Activated CD8-positive, alpha-beta memory T cell treated with anti-CD3 and anti-CD28 coated beads, Interleukin-2, amount 10 ng/mL, durations not matched to agents 7 days and 5 days (primary cell): ENCODE measurements around the gene PCDHGA5. TPM values are rescaled to one million over a fixed set of nuclear protein-coding genes. Genes with fewer than 3 reads are reported as not detected.
"Not testable (repeated sequence)": the region's sequence is repeated elsewhere in the genome, so short reads cannot be mapped to it uniquely, and the experiment has no call there.

ENCODE experiments used
- ATAC-seq: fragments of 150-1000 bp; cut with Tn5 transposase; one replicate; pipeline ENCODE4 v1.10.0; 2021; ENCODE audit warnings: moderate library complexity
- CTCF ChIA-PET: fragments of 350-600 bp; sonication (Branson Sonifier 250); formaldehyde crosslinking; loops from one replicate; lab custom pipeline; 2021; ENCODE audit warnings: antibody characterized with exemption; lab: Charles Lee
- DNase-seq: peaks from one replicate; pipeline ENCODE4 v3.0.0-alpha.2; 2020
- H3K27ac Mint-ChIP-seq: one replicate; pipeline ENCODE4 v1.8.0; 2021; ENCODE audit warnings: mild to moderate bottlenecking, mixed read lengths
- H3K27me3 Mint-ChIP-seq: one replicate; pipeline ENCODE4 v1.8.0; 2021; ENCODE audit warnings: mixed read lengths
- H3K36me3 Mint-ChIP-seq: one replicate; pipeline ENCODE4 v1.8.0; 2021; ENCODE audit warnings: mild to moderate bottlenecking, mixed read lengths
- H3K4me1 Mint-ChIP-seq: one replicate; pipeline ENCODE4 v1.8.0; 2021; ENCODE audit warnings: mixed read lengths
- H3K4me3 Mint-ChIP-seq: one replicate; pipeline ENCODE4 v1.8.0; 2021; ENCODE audit warnings: mild to moderate bottlenecking, moderate library complexity, mixed read lengths
- H3K9me3 Mint-ChIP-seq: one replicate; pipeline ENCODE4 v1.8.0; 2022; ENCODE audit warnings: low read depth, mixed read lengths
- total RNA-seq, 2 experiments: library from RNA; stranded (reverse); gene quantifications; one replicate each; pipeline ENCODE4 v1.2.3, GENCODE V29; 2021

PCDHGA5 gene
- total RNA-seq: under 1 TPM; 0.09 to 0.12 TPM

DNA sequence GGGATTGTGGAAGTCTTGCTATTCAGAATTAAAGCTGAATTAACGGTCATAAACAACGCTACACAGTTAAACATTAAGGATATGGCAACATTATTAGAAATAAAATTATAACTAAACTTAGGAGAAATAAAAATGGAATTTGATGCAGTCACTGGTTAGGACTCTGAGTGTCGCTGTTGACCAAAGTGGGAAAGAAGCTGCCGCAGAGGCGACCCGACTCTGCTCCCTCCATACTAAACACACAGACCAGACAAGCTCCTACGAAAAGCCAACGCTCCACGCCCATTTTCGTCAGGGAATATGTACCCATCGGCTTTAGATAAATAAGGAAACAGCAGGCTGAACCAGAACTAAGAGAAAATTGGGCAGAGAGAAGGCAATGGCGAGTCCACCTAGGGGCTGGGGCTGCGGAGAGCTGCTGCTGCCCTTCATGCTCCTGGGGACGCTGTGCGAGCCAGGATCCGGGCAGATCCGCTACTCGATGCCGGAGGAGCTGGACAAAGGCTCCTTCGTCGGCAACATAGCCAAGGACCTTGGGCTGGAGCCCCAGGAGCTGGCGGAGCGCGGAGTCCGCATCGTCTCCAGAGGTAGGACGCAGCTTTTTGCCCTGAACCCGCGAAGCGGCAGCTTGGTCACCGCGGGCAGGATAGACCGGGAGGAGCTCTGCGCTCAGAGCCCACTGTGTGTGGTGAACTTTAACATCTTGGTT is at the start of gene PCDHGA5:
Gene PCDHGA5 (plus strand): TSS at position 211 of the 709 bp plus-strand sequence. CDS start 169 bp downstream, at position 380.
- Mint-ChIP-seq H3K4me3 (no peak within 1 kb of the TSS), H3K27ac (peak within 1 kb of the TSS; percentile 10), H3K4me1 (peaks cover 2% of the 10 kb centered on the region), H3K9me3 (peaks cover 15% of the 10 kb centered on the region), H3K27me3 (peaks cover 74% of the 10 kb centered on the region), H3K36me3 (peaks cover 15% of the 10 kb centered on the region)
- CTCF ChIA-PET: interaction anchor here (0.8 to 1.6 kb wide), 4 partner anchors 14 to 57 kb away, joined by 3 to 4 read pairs (median 3); partner anchors contain the start of genes PCDHGA10, PCDHGA11, PCDHGB1 and PCDHGB6
- no peak for ATAC-seq
- no peak for DNase-seq

DNA sequence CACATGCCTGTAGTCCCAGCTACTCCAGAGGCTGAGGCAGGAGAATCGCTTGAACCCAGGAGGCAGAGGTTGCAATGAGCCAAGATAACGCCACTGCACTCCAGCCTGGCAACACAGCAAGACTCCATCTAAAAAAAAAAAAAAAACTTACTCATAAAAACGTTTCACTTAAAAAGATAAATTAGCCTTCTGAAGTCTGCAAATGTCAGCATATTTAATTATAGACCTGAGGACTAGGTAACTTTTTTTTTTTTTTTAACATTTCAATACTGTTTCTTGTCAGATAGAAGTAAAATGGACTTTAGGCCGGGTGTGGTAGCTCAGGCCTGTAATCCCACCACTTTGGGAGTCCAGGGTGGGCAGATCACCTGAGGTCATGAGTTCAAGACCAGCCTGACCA is 47.0 kb upstream of the PCDHGA5 start:
- CTCF ChIA-PET, H3K27ac Mint-ChIP-seq, ATAC-seq, H3K4me3 Mint-ChIP-seq, DNase-seq, H3K27me3 Mint-ChIP-seq: not testable (repeated sequence)
- H3K36me3 Mint-ChIP-seq: peaks cover 78% of the 10 kb centered on the region
- peaks cover 52% of the 10 kb centered on the region for H3K9me3 Mint-ChIP-seq
- peaks cover 26% of the 10 kb centered on the region for H3K4me1 Mint-ChIP-seq

DNA sequence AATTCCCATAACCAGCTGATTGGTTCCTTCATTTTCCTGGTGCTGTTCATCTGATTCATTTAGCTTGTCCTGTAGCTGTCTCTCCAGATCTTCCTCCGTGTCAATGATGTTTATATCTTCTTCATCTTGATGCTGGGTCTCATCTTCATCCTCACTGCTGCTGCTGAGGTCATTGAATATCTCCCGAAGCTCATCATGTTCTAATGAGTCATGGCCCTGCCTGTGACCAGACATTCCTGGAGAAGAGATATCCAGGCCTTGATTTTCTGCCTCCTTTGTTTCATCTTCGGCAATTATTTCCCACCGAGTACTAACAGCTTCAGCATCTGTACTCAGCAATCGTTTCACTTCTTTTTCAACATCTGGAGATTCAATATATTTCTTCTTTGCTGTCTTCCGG is 44.8 kb upstream of the PCDHGA5 start:
- Mint-ChIP-seq H3K27me3 (no peaks in the 10 kb centered on the region), H3K9me3 (peaks cover 47% of the 10 kb centered on the region), H3K4me3 (peak overlapping the region; percentile 13), H3K27ac (no peak overlapping the region), H3K36me3 (peaks cover 69% of the 10 kb centered on the region), H3K4me1 (peaks cover 32% of the 10 kb centered on the region)
- no peak for DNase-seq
- no peak for ATAC-seq
- CTCF ChIA-PET: interaction anchor here (1.5 to 4.9 kb wide), 6 partner anchors 11 to 245 kb away, joined by 5 to 35 read pairs (median 12); partner anchors contain the start of genes PCDHGA1 and PCDHGA3

DNA sequence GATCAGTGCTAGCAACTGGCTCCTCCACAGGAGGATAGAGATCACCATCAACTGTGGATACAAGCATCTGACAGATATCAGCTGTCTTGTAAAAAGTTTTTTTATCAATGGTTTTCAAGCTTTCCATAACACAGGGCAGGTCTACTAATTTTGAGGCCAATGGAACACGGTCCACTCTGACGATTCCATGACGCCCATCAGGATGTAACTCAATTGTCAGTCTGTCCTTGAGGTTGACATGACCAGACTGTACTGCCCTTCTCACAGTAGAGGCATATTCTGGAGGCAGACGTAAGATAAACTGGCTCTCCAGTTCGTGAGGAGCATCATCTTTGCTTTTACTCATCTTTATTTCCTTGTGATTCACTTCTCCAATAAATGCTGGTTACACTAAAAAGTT is 44.3 kb upstream of the PCDHGA5 start:
- Mint-ChIP-seq H3K36me3 (peaks cover 67% of the 10 kb centered on the region), H3K4me3 (peak overlapping the region; percentile 97), H3K4me1 (peaks cover 32% of the 10 kb centered on the region), H3K9me3 (peaks cover 46% of the 10 kb centered on the region), H3K27ac (peak overlapping the region; percentile 100), H3K27me3 (no peaks in the 10 kb centered on the region)
- DNase-seq: no peak
- no peak for ATAC-seq
- CTCF ChIA-PET: interaction anchor here (1.3 to 4.9 kb wide), 11 partner anchors 10 to 318 kb away, joined by 3 to 35 read pairs (median 6); partner anchors contain the start of genes HDAC3, PCDHGA1, PCDHGA11 and PCDHGA3

DNA sequence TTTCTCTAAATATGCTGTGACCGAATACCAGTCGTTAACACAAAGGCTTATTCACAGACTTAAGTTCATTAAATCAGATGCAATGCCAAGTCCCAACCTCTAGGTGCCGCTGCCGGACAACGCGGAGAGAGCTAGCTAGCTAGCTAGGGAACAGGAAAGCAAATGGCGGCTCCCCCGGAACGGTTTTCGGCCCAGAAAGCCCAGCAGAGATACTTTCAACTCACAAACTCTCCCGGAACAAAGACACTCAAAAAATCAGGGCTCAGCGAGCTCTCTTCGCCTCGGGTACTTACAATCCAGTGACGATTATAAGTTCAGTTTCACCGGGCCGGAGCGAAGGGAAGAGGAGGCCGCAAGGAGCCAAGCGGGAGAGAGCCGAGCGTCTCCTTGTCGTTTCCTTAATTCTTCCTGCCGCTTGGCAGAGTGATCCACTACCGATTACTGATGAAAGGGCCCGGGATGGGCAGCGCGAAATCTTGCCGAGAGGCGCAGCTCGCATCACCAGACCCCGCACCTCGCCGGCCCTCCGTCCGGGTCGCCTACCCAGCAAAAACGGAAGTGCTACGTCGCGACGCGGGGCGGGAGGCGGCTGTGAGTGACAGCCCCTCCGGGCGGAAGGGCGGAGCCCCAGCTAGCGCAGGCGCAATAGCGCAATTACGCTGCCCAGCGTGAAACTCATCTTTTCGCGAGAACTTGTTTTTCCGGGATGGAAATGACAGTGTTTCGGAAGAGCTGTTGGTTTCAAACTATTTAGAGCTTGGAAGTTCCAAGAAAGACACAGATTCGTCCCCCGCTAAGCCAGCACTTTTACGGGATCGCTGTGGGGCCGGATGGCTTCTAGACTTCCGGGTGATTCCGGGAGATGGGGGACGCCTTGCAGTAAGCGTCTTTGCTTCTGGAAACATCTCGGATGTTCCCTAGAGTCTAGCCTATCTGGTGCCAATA is 43.5 kb upstream of the PCDHGA5 start, which contains the start of gene TAF7:
Gene TAF7 (minus strand): TSS at position 560 of the 945 bp plus-strand sequence. CDS start 740 bp downstream, outside the sequence.
- no peaks in the 10 kb centered on the region for H3K27me3 Mint-ChIP-seq
- H3K4me3 Mint-ChIP-seq: peak within 1 kb of the TSS; percentile 97
- peaks cover 38% of the 10 kb centered on the region for H3K9me3 Mint-ChIP-seq
- H3K4me1 Mint-ChIP-seq: peaks cover 32% of the 10 kb centered on the region
- CTCF ChIA-PET: interaction anchor here (0.9 to 4.9 kb wide), 15 partner anchors 9 to 609 kb away, joined by 3 to 35 read pairs (median 5); partner anchors contain the start of genes HDAC3, PCDHGA1, PCDHGA11 and PCDHGA3
- H3K36me3 Mint-ChIP-seq: peaks cover 59% of the 10 kb centered on the region
- peak within 1 kb of the TSS; percentile 100 for H3K27ac Mint-ChIP-seq
- peak; percentile 95 for DNase-seq
- peak; percentile 95 for ATAC-seq

DNA sequence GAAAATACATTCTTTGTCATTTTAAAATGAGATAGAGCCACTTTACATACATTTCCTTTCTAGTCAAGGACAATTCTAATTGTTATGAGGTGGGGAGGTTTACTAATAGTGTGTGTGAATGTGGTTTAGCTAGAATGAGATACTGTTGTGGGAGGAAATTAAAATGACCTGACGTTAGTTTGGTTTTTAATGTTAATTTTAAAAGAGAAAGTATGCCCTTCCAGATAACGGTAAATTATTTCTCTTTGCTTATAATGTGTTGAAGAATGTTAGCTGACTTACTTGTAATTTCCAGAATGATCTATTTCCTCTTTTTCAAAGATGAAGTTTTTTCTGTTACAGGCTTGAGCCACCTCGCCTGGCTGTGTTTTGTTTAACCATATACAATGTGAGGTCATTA is 41.7 kb upstream of the PCDHGA5 start:
- DNase-seq: no peak
- CTCF ChIA-PET: interaction anchor here (1.3 to 4.9 kb wide), 2 partner anchors 190 to 242 kb away, joined by 3 to 33 read pairs; no protein-coding TSS in a partner anchor
- peaks cover 32% of the 10 kb centered on the region for H3K9me3 Mint-ChIP-seq
- ATAC-seq: no peak
- peaks cover 39% of the 10 kb centered on the region for H3K4me1 Mint-ChIP-seq
- peaks cover 48% of the 10 kb centered on the region for H3K36me3 Mint-ChIP-seq
- no peak overlapping the region for H3K27ac Mint-ChIP-seq
- no peak overlapping the region for H3K4me3 Mint-ChIP-seq
- H3K27me3 Mint-ChIP-seq: peaks cover under 1% of the 10 kb centered on the region

DNA sequence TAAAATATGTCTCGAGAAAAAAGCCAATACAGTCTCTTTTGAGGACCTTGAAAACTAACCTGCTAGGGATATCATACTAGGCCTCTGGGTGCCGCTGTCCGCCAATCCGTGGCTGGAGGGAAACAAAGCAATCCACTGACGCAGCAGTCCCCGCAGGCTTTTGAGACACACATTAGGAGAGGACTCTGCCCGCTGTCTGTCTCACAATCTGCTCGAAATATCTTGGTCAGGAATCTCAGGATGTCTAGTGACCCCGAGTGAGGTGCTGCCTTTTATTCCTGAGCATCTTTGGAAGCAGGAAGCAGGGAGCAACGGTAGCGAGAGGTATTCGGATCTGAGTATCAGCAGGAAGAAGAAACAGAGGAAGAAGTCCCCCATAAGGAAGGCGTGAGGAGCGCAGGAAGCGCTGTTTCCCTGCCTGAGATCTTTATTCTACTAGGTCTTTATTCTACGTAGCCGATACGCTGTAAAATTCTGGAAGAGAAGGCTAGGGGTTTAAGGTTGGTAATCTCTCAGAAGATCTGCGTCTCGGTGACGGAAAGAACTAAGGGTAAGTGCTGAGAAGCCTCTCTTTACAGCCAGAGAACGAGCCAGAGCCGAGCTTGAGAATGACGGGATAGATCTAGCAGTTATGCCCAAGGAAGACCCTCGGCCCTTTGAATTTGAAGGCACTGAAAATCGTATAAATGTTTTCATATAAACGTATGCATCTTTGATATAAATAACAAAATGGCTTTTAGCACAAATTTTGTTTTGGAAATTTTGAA is 37.7 kb upstream of the PCDHGA5 start:
- H3K27me3 Mint-ChIP-seq: peaks cover 22% of the 10 kb centered on the region
- DNase-seq: peak; percentile 79
- H3K9me3 Mint-ChIP-seq: peaks cover 9% of the 10 kb centered on the region
- peak; percentile 91 for ATAC-seq
- H3K4me1 Mint-ChIP-seq: peaks cover 15% of the 10 kb centered on the region
- CTCF ChIA-PET: interaction anchor here (0.6 to 2.1 kb wide), 9 partner anchors 14 to 443 kb away, joined by 3 to 5 read pairs (median 3); partner anchors contain the start of gene DIAPH1
- peaks cover 14% of the 10 kb centered on the region for H3K36me3 Mint-ChIP-seq
- H3K27ac Mint-ChIP-seq: peak overlapping the region; percentile 70
- H3K4me3 Mint-ChIP-seq: peak overlapping the region; percentile 77

DNA sequence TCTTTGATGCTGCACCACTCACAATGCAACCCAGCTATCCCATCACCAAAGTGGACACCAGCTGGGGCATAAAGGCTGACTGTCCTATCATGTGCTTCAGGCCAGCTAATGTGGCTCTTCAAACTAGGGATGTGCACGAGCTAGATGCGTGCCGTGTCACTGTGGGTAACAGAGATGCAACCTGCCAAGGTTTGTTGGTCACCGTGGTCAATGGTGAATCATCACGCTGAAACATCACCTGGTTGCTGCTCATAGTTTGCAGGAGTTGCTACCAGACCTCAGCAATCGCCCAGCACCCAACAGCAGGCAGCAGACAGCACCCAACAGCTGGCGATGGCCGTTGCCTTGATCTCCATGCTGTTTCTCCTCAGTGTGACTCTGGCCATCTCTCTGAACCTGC is 35.7 kb upstream of the PCDHGA5 start:
- H3K27me3 Mint-ChIP-seq: peaks cover 35% of the 10 kb centered on the region
- no peak for ATAC-seq
- peaks cover 7% of the 10 kb centered on the region for H3K4me1 Mint-ChIP-seq
- DNase-seq: no peak
- CTCF ChIA-PET: interaction anchor here (0.7 to 3.2 kb wide), 5 partner anchors 8 to 229 kb away, joined by 3 to 35 read pairs (median 3); partner anchors contain the start of genes PCDHGA10 and TAF7
- peaks cover 3% of the 10 kb centered on the region for H3K36me3 Mint-ChIP-seq
- H3K9me3 Mint-ChIP-seq: peaks cover 9% of the 10 kb centered on the region
- H3K4me3 Mint-ChIP-seq: no peak overlapping the region
- no peak overlapping the region for H3K27ac Mint-ChIP-seq

DNA sequence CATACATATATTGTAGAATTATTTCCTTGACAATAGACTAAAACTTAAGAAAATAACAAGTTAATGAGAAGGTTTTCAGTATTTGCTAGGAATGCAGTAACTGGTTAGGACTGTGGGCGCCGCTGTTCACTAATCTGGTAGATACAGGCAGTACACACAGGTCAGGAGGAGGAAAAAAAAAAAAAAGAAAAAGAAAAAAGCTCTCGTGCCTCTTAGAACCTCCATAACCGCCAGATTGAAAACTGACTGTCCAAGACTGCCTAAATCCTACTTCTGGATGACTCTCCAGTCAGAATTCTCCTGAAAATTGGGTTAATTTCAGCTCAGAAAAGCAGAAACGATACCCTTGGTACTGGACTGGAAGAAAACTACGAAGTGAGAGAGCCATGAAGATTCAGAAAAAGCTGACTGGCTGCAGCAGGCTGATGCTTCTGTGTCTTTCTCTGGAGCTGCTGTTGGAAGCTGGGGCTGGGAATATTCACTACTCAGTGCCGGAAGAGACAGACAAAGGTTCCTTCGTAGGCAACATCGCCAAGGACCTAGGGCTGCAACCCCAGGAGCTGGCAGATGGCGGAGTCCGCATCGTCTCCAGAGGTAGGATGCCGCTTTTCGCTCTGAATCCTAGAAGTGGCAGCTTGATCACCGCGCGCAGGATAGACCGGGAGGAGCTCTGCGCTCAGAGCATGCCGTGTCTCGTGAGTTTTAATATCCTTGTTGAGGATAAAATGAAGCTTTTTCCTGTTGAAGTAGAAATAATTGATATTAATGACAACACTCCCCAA is 33.5 kb upstream of the PCDHGA5 start, which contains the start of gene PCDHGA1:
Gene PCDHGA1 (plus strand): TSS at position 216 of the 782 bp plus-strand sequence.
- peak; percentile 44 for ATAC-seq
- Mint-ChIP-seq H3K36me3 (peaks cover 2% of the 10 kb centered on the region), H3K4me1 (peaks cover 7% of the 10 kb centered on the region), H3K27me3 (peaks cover 49% of the 10 kb centered on the region), H3K4me3 (no peak within 1 kb of the TSS), H3K27ac (no peak within 1 kb of the TSS), H3K9me3 (peaks cover 14% of the 10 kb centered on the region)
- CTCF ChIA-PET: interaction anchor here (0.7 to 3.2 kb wide), 8 partner anchors 8 to 585 kb away, joined by 3 to 35 read pairs (median 4); partner anchors contain the start of genes PCDHGA2, PCDHGA3, PCDHGA4 and TAF7
- no peak for DNase-seq

DNA sequence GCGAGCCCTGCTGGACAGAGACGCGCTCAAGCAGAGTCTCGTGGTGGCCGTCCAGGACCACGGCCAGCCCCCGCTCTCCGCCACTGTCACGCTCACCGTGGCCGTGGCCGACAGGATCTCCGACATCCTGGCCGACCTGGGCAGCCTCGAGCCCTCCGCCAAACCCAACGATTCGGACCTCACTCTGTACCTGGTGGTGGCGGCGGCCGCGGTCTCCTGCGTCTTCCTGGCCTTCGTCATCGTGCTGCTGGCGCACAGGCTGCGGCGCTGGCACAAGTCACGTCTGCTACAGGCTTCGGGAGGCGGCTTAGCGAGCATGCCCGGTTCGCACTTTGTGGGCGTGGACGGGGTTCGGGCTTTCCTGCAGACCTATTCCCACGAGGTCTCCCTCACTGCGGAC is 31.4 kb upstream of the PCDHGA5 start:
- Mint-ChIP-seq H3K27me3 (peaks cover 58% of the 10 kb centered on the region), H3K9me3 (peaks cover 13% of the 10 kb centered on the region)
- CTCF ChIA-PET: interaction anchor here (1.8 kb wide), 1 partner anchor 12 kb away, joined by 7 read pairs; the partner anchor contains the start of gene TAF7
- ATAC-seq, H3K36me3 Mint-ChIP-seq, H3K4me3 Mint-ChIP-seq, H3K4me1 Mint-ChIP-seq, DNase-seq, H3K27ac Mint-ChIP-seq: not testable (repeated sequence)

DNA sequence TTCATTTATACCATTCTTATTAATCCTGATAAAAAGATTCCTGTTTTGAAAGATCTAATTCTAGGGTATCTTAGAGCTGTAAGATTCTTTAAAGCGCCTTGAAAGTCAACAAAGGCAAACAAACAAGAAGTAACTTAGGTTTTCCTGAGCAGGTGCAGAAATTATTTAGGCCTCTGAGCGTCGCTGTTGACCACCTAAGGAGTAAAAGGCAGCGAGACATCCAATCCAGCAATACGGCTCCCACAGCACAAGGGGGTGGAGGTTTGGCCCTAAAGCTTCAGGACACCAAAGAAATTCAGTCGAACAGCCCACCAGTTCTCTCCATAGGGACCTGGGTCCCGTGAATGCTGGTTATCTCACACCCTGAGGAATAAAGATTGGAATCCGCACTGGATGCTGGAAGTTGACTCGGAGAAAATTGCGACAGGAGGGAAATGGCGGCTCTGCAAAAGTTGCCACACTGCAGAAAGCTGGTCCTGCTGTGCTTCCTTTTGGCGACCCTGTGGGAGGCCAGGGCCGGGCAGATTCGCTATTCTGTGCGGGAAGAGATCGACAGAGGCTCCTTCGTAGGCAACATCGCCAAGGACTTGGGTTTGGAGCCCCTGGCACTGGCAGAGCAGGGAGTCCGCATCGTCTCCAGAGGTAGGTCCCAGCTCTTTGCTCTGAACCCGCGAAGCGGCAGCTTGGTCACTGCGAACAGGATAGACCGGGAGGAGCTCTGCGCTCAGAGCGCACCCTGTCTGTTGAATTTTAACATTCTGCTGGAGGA is 25.2 kb upstream of the PCDHGA5 start, which contains the start of gene PCDHGA2:
Gene PCDHGA2 (plus strand): TSS at position 223 of the 769 bp plus-strand sequence.
- H3K4me3 Mint-ChIP-seq: no peak within 1 kb of the TSS
- no peak for DNase-seq

More for the DNA sequence above, 25.2 kb upstream of the PCDHGA5 start, which contains the start of gene PCDHGA2:
- Mint-ChIP-seq H3K9me3 (peaks cover 14% of the 10 kb centered on the region), H3K27me3 (peaks cover 54% of the 10 kb centered on the region), H3K27ac (no peak within 1 kb of the TSS), H3K36me3 (peaks cover 3% of the 10 kb centered on the region), H3K4me1 (no peaks in the 10 kb centered on the region)
- CTCF ChIA-PET: interaction anchor here (1.3 to 1.4 kb wide), 2 partner anchors 9 kb away, joined by 4 to 6 read pairs; partner anchors contain the start of gene PCDHGA1
- no peak for ATAC-seq
